Vagina (tissue), 2 donors: ENCODE data around the gene CRISP2. TPM values are rescaled to one million over a fixed set of nuclear protein-coding genes. Genes with fewer than 3 reads are reported as not detected.

Experiments used
- DNase-seq, 2 donors: peaks; one replicate each; pipeline ENCODE4 v3.0.0-alpha.2; 2017; ENCODE audit errors: extremely low spot score in 2 of 2
- H3K27ac ChIP-seq: fragments of 200-600 bp; sonication (generic); one replicate; pipeline ENCODE4 v1.5.1; 2019
- H3K27me3 ChIP-seq: fragments of 200-600 bp; sonication (generic); one replicate; pipeline ENCODE4 v1.5.1; 2019
- H3K36me3 ChIP-seq, 2 donors: fragments of 200-600 bp; sonication (generic); one replicate each; pipeline ENCODE4 v1.5.1; 2017 to 2019
- H3K4me1 ChIP-seq: fragments of 200-600 bp; sonication (generic); one replicate; pipeline ENCODE4 v1.5.1; 2019
- H3K4me3 ChIP-seq, 2 donors: fragments of 200-600 bp; sonication (generic); 1 replicate in 1 of 2; 2 replicates in 1 of 2; pipeline ENCODE4 v1.5.1; 2016 to 2019
- H3K9me3 ChIP-seq: fragments of 200-600 bp; sonication (generic); one replicate; pipeline ENCODE4 v1.5.1; 2019
- CTCF ChIP-seq, 3 experiments: fragments of 450-650 bp in 2 of 3; fragments of 200-600 bp in 1 of 3; sonication (generic) in 1 of 3; IDR thresholded peaks; one replicate each; pipeline ENCODE4 v1.5.1; 2017 to 2019; ENCODE audit warnings: antibody characterized with exemption in 3 of 3, mild to moderate bottlenecking in 2 of 3, moderate library complexity in 2 of 3
- POLR2A ChIP-seq, 2 donors: fragments of 450-650 bp; IDR thresholded peaks; one replicate each; pipeline ENCODE4 v1.6.1; 2017; ENCODE audit warnings: antibody characterized with exemption in 2 of 2, mild to moderate bottlenecking in 2 of 2, moderate library complexity in 2 of 2
- POLR2AphosphoS5 ChIP-seq, 2 donors: sonication (generic); formaldehyde crosslinking; IDR thresholded peaks; one replicate each; pipeline ENCODE4 v1.9.0; 2017; ENCODE audit warnings: antibody characterized with exemption in 2 of 2, mild to moderate bottlenecking in 2 of 2, low read depth in 1 of 2; ENCODE audit not compliant: insufficient read depth in 1 of 2
- intact Hi-C: fragments of 100-400 bp; cut with DNase I; formaldehyde crosslinking; loops from one replicate; pipeline ENCODE4 v1.15.1; 2023
- total RNA-seq: library from RNA; depleted of rRNA; stranded (reverse); fragments of >200 nt; gene quantifications from one replicate; pipeline ENCODE4 v1.2.3, GENCODE V29; 2016

Gene CRISP2
- total RNA-seq, 1 donor from 2014 or later, result not detected

DNA sequence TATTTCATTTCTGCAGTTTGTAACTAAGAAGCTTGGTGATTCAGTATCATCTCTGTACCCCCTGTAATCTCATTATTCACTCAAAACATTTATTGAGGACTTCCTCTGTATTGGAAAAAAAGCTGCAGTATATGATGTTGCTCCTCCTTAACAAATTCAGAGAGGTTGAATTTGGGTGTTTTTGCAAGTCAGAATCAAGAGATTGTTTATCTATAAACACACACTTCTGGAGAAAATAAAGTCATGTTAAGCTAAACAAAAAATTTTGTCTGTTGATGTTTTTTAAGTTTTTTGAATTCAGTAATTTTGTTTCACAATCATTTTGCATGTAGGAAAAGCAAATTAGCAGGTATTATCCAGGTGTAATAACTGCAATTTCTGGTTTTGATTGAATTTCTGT, 65.3 kb downstream of the CRISP2 start:
- Histone ChIP-seq H3K36me3 (no peaks in the 10 kb centered on the region), H3K9me3 (no peaks in the 10 kb centered on the region), H3K27me3 (no peaks in the 10 kb centered on the region), H3K4me3 (no peak overlapping the region), H3K4me1 (no peaks in the 10 kb centered on the region), H3K27ac (no peak overlapping the region)
- no peak for DNase-seq
- TF ChIP-seq POLR2AphosphoS5 (IDR thresholded peaks at IDR 0.05; ENCODE audit: insufficient read depth in 1 of 2, low read depth in 1 of 2), result no peak
- intact Hi-C loops, result no loop called here

GRCh38 chr6:49647476-49647875, 65.9 kb downstream of the CRISP2 start:
- no peaks in the 10 kb centered on the region for H3K27me3 ChIP-seq
- TF ChIP-seq POLR2AphosphoS5 (IDR thresholded peaks at IDR 0.05; ENCODE audit: insufficient read depth in 1 of 2, low read depth in 1 of 2), result no peak
- TF ChIP-seq CTCF (IDR thresholded peaks at IDR 0.05), result no peak
- TF ChIP-seq POLR2A (IDR thresholded peaks at IDR 0.05), result no peak
- intact Hi-C loops, result no loop called here
- no peaks in the 10 kb centered on the region for H3K36me3 ChIP-seq
- H3K4me1 ChIP-seq, result no peaks in the 10 kb centered on the region
- no peak for DNase-seq
- no peaks in the 10 kb centered on the region for H3K9me3 ChIP-seq
- H3K27ac ChIP-seq, result no peak overlapping the region
- no peak overlapping the region for H3K4me3 ChIP-seq

GRCh38 chr6:49646942-49647341, 66.4 kb downstream of the CRISP2 start:
- H3K27me3 ChIP-seq, result no peaks in the 10 kb centered on the region
- no peaks in the 10 kb centered on the region for H3K9me3 ChIP-seq
- no peaks in the 10 kb centered on the region for H3K4me1 ChIP-seq
- no peak for DNase-seq
- no peak overlapping the region for H3K27ac ChIP-seq
- intact Hi-C loops, result no loop called here
- no peak for TF ChIP-seq POLR2A (IDR thresholded peaks at IDR 0.05)
- TF ChIP-seq POLR2AphosphoS5 (IDR thresholded peaks at IDR 0.05; ENCODE audit: insufficient read depth in 1 of 2, low read depth in 1 of 2), result no peak
- no peak for TF ChIP-seq CTCF (IDR thresholded peaks at IDR 0.05)
- H3K4me3 ChIP-seq, result no peak overlapping the region
- H3K36me3 ChIP-seq, result no peaks in the 10 kb centered on the region

DNA sequence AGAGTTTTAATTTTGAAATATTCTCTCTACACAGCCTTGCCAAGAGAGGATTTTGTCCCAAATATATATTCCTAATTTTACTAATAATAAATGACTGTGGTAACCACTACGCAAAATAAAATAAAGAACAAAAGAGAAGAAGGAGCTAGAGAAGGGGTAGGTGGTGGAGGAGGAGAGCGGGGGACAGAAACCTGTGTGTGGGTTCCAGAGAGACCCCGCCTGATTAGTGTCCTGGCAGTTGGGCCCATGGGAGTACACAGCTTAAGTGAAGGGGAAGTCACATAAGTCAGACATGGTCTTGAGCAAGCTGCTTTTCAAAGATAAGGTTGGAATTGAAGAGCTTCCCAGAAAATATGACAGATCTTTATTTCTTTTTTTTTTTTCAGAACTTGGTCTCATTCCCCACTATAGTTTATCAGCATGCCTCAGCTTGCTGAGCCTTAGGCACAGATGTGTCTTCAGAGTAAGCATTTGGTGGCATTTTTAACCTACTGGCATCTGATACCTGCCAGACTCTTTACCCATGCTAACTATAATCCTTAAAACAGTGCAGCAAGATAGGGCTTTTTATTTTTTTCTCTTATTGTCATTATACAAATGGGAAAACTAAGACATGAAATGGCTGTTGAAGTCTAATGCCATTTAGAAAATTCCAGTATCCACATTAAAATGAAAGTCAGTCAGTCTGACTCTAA, 67.1 kb downstream of the CRISP2 start:
- H3K36me3 ChIP-seq, result no peaks in the 10 kb centered on the region
- H3K27me3 ChIP-seq, result no peaks in the 10 kb centered on the region
- TF ChIP-seq CTCF (IDR thresholded peaks at IDR 0.05) (no peak), POLR2A (IDR thresholded peaks at IDR 0.05) (no peak)
- H3K4me1 ChIP-seq, result no peaks in the 10 kb centered on the region
- DNase-seq, result no peak
- H3K9me3 ChIP-seq, result no peaks in the 10 kb centered on the region
- H3K4me3 ChIP-seq, result no peak overlapping the region
- no peak overlapping the region for H3K27ac ChIP-seq
- intact Hi-C loops, result no loop called here

- TF ChIP-seq POLR2A (IDR thresholded peaks at IDR 0.05) (no peak), CTCF (IDR thresholded peaks at IDR 0.05) (no peak), POLR2AphosphoS5 (IDR thresholded peaks at IDR 0.05; ENCODE audit: insufficient read depth in 1 of 2, low read depth in 1 of 2) (no peak)
- Histone ChIP-seq H3K4me3 (no peak overlapping the region), H3K27ac (no peak overlapping the region), H3K36me3 (no peaks in the 10 kb centered on the region), H3K9me3 (no peaks in the 10 kb centered on the region), H3K4me1 (no peaks in the 10 kb centered on the region), H3K27me3 (no peaks in the 10 kb centered on the region)
- intact Hi-C loops, result no loop called here
- no peak for DNase-seq
These were observed 68.2 kb downstream of the CRISP2 start for GRCh38 chr6:49645139-49645538.

Other genes starting within 250 kb of the CRISP2 start
- gene GLYATL3, start 213.6 kb downstream of the CRISP2 start, total RNA-seq, result not detected
- 14.2 TPM for gene C6orf141, start 162.9 kb downstream of the CRISP2 start, total RNA-seq
- gene RHAG, start 76.7 kb downstream of the CRISP2 start, total RNA-seq, result 2.5 TPM
- gene CRISP3, start 30.8 kb upstream of the CRISP2 start, total RNA-seq, result 19.2 TPM
- gene PGK2, start 73.7 kb upstream of the CRISP2 start, total RNA-seq, result not detected
- gene CRISP1, start 153.0 kb upstream of the CRISP2 start, total RNA-seq, result not detected